Activated naive CD8-positive, alpha-beta T cell treated with anti-CD3 and anti-CD28 coated beads for 36 hours (primary cell): ENCODE results near the gene ADAP1. TPM values are rescaled to one million over a fixed set of nuclear protein-coding genes. Genes with fewer than 3 reads are reported as not detected.

Experiments used
- DNase-seq: peaks from one replicate; pipeline ENCODE4 v3.0.0; 2021
- H3K27ac Mint-ChIP-seq: one replicate; pipeline ENCODE4 v1.8.0; 2022; ENCODE audit warnings: mild to moderate bottlenecking, moderate library complexity, mixed read lengths
- H3K27me3 Mint-ChIP-seq: one replicate; pipeline ENCODE4 v1.8.0; 2022; ENCODE audit warnings: mild to moderate bottlenecking, mixed read lengths
- H3K36me3 Mint-ChIP-seq: one replicate; pipeline ENCODE4 v1.8.0; 2021; ENCODE audit warnings: mild to moderate bottlenecking, mixed read lengths
- H3K4me1 Mint-ChIP-seq: one replicate; pipeline ENCODE4 v1.8.0; 2021; ENCODE audit warnings: mixed read lengths
- H3K4me3 Mint-ChIP-seq: one replicate; pipeline ENCODE4 v1.8.0; 2022; ENCODE audit warnings: mild to moderate bottlenecking, moderate library complexity, mixed read lengths
- H3K9me3 Mint-ChIP-seq: one replicate; pipeline ENCODE4 v1.8.0; 2022; ENCODE audit warnings: mixed read lengths
- total RNA-seq, 2 experiments: library from RNA; stranded (reverse); gene quantifications; one replicate each; pipeline ENCODE4 v1.2.3, GENCODE V29; 2021

The ADAP1 gene
- total RNA-seq, 2 experiments from 2014 or later: 49.9 to 56.7 TPM

DNA sequence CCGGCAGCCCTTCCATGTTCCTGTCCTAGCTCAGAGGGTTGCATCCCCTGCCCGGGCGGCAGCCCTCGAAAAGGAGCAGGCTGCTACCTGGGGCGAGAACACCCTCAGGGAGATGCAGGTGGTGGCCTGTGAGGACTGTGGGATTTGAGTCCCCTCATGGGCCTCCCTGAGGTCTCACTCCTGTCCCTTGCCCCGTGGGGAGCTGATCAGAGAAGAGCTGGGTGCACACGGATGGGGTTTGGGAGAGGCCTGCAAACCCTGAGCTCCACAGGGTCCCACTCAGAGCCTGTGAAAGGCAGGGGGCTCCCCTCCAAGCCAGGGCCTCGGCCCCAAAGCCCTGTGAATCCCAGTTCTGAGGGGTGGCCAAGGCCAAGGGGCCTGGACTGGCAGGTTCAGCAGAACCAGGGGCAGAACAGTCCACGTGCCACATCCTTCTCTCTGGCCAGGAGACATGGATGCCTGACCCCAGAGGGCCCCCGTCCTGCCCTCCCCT is 28.1 kb upstream of the ADAP1 start:
- Mint-ChIP-seq H3K27me3 (peaks cover 9% of the 10 kb centered on the region), H3K4me3 (no peak overlapping the region), H3K9me3 (no peaks in the 10 kb centered on the region), H3K27ac (no peak overlapping the region), H3K36me3 (no peaks in the 10 kb centered on the region), H3K4me1 (no peaks in the 10 kb centered on the region)
- DNase-seq: no peak

DNA sequence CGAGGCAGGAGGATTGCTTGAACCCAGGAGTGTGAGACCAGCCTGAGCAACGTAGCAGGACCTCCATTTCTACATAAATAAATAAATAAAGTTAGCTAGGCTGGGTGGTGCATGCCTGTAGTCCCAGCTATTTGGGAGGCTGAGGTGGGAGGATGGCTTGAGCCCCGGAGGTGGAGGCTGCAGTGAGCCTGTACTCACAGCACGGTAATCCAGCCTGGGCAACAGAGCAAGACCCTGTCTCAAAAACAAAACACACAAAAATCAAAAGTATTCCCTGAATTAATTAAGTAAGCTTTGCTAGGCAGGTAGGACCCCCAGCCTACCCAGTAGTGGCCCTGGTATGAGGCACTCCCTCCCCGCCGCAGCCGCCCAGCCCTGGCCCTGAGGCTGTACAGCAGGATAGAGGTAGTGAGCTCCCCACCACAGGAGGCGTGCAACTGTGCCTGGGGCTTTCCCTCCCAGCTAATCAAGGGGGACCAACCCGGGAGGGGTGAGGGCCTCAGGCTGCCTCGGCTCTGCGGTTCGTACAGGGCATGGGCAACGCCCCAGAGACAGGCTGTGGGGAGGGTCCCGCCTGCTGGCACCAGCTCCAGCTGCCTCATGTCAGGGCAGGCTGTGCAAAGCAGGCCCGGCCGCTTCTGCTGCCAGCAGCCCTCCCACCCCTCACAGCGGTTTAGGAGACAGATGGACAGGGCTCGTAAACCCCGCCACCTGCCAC is 27.5 kb upstream of the ADAP1 start:
- no peak overlapping the region for H3K4me3 Mint-ChIP-seq
- no peaks in the 10 kb centered on the region for H3K9me3 Mint-ChIP-seq
- H3K4me1 Mint-ChIP-seq: no peaks in the 10 kb centered on the region
- no peaks in the 10 kb centered on the region for H3K36me3 Mint-ChIP-seq
- H3K27me3 Mint-ChIP-seq: peaks cover 9% of the 10 kb centered on the region
- no peak overlapping the region for H3K27ac Mint-ChIP-seq
- DNase-seq: no peak

- no peaks in the 10 kb centered on the region for H3K36me3 Mint-ChIP-seq
- no peak overlapping the region for H3K4me3 Mint-ChIP-seq
- H3K9me3 Mint-ChIP-seq: no peaks in the 10 kb centered on the region
- no peak for DNase-seq
- no peaks in the 10 kb centered on the region for H3K27me3 Mint-ChIP-seq
- H3K4me1 Mint-ChIP-seq: no peaks in the 10 kb centered on the region
- no peak overlapping the region for H3K27ac Mint-ChIP-seq
Observed at GRCh38 chr7:979886-980571, 25.5 kb upstream of the ADAP1 start.

DNA sequence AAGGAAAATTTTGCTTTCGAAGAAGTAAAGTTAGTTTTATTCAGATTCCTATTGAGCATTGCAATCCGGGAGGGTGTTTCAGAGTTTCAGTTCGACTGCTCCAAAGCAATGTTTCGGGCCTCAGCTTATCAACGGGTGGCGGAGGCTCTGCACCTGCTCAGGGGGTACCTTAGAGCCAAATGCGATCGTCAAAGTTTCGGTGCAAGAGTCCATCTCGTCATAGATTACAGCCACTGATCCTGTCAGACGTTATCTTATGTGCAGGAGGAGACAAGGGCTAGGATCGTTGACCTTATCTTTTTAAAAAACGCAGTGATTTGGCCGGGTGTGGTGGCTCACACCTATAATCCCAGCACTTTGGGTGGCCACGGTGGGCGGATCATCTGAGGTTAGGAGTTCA is 24.7 kb upstream of the ADAP1 start:
- no peak for DNase-seq
- Mint-ChIP-seq H3K27me3 (no peaks in the 10 kb centered on the region), H3K36me3 (peaks cover 4% of the 10 kb centered on the region), H3K27ac (no peak overlapping the region), H3K9me3 (no peaks in the 10 kb centered on the region), H3K4me3 (no peak overlapping the region), H3K4me1 (peaks cover 4% of the 10 kb centered on the region)

DNA sequence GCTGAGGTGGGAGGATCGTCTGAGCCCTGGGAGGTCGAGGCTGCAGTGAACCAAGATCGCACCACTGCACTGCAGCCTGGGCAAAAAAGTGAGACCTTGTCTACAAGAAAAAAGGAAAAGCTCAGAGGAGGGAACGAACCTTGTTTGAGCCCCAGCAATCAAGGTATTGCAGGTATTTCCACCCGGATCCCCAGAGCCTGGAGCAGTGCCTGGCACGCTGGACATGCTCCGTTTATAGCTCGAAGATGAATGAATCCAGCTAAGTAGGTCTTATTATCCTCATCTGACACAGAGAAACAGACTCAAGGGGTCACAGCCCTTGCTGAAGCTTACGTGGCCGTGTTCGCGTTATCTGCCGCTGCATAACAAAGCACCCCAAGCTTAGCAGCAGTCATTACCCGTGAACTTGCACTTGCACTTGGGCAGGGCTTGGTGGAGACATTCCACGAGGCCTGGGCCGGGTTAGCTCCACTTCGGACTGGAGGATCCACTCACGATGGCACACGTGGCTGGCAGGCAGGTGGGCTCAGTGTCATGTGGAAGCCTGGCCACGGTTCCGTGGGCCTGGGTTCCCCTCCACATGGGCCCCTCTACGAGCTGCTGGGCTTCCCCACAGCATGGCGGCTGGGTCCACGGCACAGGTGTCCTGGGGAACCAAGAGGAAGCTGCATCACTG is 24.1 kb upstream of the ADAP1 start:
- no peak overlapping the region for H3K27ac Mint-ChIP-seq
- peaks cover 5% of the 10 kb centered on the region for H3K36me3 Mint-ChIP-seq
- H3K27me3 Mint-ChIP-seq: no peaks in the 10 kb centered on the region
- no peak overlapping the region for H3K4me3 Mint-ChIP-seq
- DNase-seq: no peak
- peaks cover 6% of the 10 kb centered on the region for H3K4me1 Mint-ChIP-seq
- no peaks in the 10 kb centered on the region for H3K9me3 Mint-ChIP-seq

- H3K4me1 Mint-ChIP-seq: peaks cover 11% of the 10 kb centered on the region
- peaks cover 8% of the 10 kb centered on the region for H3K36me3 Mint-ChIP-seq
- no peaks in the 10 kb centered on the region for H3K9me3 Mint-ChIP-seq
- no peaks in the 10 kb centered on the region for H3K27me3 Mint-ChIP-seq
- no peak overlapping the region for H3K27ac Mint-ChIP-seq
- DNase-seq: no peak
- no peak overlapping the region for H3K4me3 Mint-ChIP-seq
Observed at GRCh38 chr7:978049-978346, 23.5 kb upstream of the ADAP1 start.

GRCh38 chr7:977326-978048 is 23.0 kb upstream of the ADAP1 start:
- H3K27ac Mint-ChIP-seq: no peak overlapping the region
- peaks cover 10% of the 10 kb centered on the region for H3K36me3 Mint-ChIP-seq
- DNase-seq: no peak
- H3K4me1 Mint-ChIP-seq: peaks cover 14% of the 10 kb centered on the region
- H3K4me3 Mint-ChIP-seq: no peak overlapping the region
- H3K27me3 Mint-ChIP-seq: no peaks in the 10 kb centered on the region
- no peaks in the 10 kb centered on the region for H3K9me3 Mint-ChIP-seq

GRCh38 chr7:976901-977325 is 22.4 kb upstream of the ADAP1 start:
- Mint-ChIP-seq H3K27ac (no peak overlapping the region), H3K36me3 (peaks cover 12% of the 10 kb centered on the region)

DNA sequence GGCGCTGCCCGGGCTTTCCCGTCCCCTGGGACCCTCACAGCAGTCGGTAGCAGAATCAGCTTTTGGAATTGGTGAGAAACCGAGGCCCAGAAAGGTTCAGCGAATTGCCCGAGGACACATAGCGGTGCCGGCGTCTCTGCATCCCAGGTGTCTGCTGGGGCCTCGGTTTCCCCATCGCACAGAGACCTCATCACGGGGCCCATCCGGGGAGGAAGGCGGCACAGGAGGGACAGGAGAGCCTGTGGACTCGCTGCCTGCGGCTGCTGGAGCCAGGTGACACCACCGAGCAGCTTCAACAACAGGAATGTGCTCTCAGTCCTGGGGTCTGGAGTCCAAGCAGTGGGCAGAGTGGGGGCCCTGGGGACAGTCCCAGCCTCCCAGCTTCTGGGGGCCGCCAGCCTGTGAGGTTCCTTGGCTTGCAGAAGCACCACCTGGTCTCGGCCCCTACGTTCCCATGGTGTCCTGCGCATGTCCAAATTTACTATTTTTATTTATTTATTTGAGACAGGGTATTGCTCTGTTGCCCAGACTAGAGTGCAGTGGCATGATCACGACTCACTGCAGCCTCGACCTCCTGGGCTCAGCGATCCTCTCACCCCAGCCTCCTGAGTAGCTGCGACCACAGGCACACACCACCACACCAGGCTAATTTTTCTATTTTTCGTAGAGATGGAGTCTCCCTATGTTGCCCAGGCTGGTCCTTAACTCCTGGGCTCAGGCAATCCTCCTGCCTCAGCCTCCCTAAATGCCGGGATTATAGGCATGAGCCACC is 21.4 kb upstream of the ADAP1 start:
- H3K27ac Mint-ChIP-seq: no peak overlapping the region
- peaks cover 24% of the 10 kb centered on the region for H3K4me1 Mint-ChIP-seq

More at GRCh38 chr7:976901-977325, 22.4 kb upstream of the ADAP1 start:
- Mint-ChIP-seq H3K4me1 (peaks cover 18% of the 10 kb centered on the region), H3K4me3 (no peak overlapping the region), H3K9me3 (no peaks in the 10 kb centered on the region), H3K27me3 (no peaks in the 10 kb centered on the region)
- no peak for DNase-seq

DNA sequence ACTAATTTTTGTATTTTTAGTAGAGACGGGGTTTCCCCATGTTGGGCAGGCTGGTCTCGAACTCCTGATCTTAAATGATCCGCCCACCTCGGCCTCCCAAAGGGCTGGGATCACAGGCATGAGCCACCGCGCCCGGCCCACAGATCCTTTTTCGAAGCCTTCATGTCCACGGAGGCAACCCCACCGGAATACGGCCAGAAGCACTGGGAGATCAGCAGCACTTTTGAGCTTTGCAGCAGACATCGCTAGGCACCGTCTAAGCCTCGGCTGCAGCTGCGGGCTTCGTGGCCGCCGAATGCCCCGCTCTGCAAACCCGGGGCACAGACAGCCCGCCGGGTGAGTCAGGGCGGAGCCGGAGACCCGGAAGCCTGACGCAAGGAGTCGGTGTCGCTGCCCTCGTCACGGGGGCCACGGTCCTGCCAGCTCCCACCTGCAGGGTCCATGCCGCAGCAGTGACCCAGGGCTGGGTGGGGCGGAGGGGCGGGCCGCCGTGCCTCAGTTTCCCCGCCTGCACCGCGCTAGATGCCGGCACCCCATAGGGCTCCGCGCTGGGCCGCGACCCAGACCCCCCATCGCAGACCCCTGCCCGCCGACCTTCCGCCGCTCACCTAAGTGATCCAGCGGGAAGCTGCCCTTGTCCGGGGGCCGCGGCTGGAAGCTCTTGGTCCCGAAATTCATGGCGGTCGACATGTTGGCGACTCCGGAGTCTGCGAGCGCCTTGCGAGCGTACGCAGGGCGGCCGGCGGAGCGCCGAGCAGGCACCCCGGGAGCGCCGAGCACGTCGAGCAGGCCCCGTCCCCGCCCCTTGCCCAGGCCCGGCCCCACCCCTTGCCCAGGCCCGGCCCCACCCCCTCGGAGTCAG is 20.6 kb upstream of the ADAP1 start, which contains the start of gene COX19:
COX19 (minus strand) TSS at position 730 of the 862 bp plus-strand sequence; CDS start at position 690, 40 bp downstream.
- H3K9me3 Mint-ChIP-seq: no peaks in the 10 kb centered on the region
- peak within 1 kb of the TSS; percentile 95 for H3K4me3 Mint-ChIP-seq
- peak within 1 kb of the TSS; percentile 93 for H3K27ac Mint-ChIP-seq
- H3K27me3 Mint-ChIP-seq: no peaks in the 10 kb centered on the region
- H3K4me1 Mint-ChIP-seq: peaks cover 27% of the 10 kb centered on the region
- peaks cover 20% of the 10 kb centered on the region for H3K36me3 Mint-ChIP-seq
- peak; percentile 93 for DNase-seq

More for the DNA sequence above, 21.4 kb upstream of the ADAP1 start:
- no peak for DNase-seq
- peak overlapping the region; percentile 95 for H3K4me3 Mint-ChIP-seq
- H3K9me3 Mint-ChIP-seq: no peaks in the 10 kb centered on the region
- H3K36me3 Mint-ChIP-seq: peaks cover 18% of the 10 kb centered on the region
- H3K27me3 Mint-ChIP-seq: no peaks in the 10 kb centered on the region

DNA sequence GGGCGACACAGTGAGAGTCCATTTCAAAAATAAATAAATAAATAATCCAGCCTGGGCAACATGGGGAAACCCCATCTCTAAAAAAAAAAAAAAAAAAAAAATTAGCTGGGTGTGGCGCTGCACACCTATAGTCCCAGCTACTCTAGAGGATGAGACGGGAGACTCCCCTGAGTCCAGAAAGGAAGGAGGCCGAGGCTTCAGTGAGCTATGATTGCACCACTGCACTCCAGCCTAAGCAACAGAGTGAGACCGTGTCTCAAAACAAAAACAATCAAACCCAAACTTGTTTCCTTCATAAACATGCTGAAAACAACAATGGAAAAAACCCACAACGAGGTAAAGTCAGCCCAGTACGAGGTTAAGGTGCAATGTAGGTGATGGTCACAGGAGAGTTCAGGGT is 19.7 kb upstream of the ADAP1 start:
- Mint-ChIP-seq H3K27ac (peak overlapping the region; percentile 93), H3K27me3 (no peaks in the 10 kb centered on the region), H3K4me1 (peaks cover 27% of the 10 kb centered on the region), H3K4me3 (peak overlapping the region; percentile 95), H3K9me3 (no peaks in the 10 kb centered on the region), H3K36me3 (peaks cover 21% of the 10 kb centered on the region)
- no peak for DNase-seq

DNA sequence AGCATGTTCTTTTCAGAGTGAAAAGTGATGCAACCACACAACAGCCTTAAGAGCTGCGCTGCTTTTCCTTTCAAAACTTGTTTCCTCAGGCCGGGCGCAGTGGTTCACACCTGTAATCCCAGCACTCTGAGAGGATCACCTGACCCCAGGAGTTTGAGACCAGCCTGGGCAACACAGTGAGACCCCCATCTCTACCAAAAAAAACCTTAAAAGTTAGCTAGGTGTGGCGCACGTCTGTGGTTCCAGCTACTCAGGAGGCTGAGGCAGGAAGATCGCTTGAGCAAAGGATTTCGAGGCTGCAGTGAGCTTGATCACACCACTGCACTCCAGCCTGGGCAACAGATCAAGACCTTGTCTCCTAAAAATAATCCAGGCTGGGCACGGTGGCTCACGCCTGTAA is 18.8 kb upstream of the ADAP1 start:
- Mint-ChIP-seq H3K36me3 (peaks cover 21% of the 10 kb centered on the region), H3K27me3 (no peaks in the 10 kb centered on the region), H3K27ac (peak overlapping the region; percentile 51), H3K4me3 (peak overlapping the region; percentile 67), H3K4me1 (peaks cover 27% of the 10 kb centered on the region), H3K9me3 (no peaks in the 10 kb centered on the region)
- no peak for DNase-seq

DNA sequence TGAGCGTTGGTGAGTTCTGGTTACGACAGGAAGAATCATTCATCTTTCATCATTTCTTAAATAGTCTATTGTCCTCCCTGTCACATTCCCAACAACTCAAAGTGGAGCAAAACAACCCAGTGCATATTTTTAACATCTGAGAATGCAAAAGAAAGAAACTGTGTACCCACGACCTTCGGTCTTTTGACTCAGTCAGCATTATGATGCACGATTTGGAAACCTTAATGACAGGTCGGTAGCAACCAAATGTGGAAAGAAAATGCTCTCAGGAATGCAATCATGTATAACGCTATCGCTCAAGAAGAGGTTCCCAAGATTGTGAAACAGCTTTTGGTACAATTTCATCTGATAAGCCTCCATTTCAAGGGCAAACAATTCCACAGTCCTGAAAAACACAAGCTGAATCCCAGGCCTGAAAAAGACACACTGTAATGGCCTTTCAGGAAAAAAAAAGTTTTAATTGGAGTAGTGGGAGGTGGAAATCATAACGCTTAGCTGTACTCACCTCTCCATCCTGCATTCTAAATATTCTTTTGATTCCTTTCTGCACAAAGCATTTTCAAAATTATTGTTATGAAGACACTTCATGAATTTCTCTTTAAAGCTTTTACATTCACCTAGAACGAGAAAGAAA is 18.3 kb upstream of the ADAP1 start:
- Mint-ChIP-seq H3K27ac (peak overlapping the region; percentile 25), H3K4me1 (peaks cover 27% of the 10 kb centered on the region), H3K27me3 (no peaks in the 10 kb centered on the region), H3K36me3 (peaks cover 21% of the 10 kb centered on the region), H3K9me3 (no peaks in the 10 kb centered on the region), H3K4me3 (peak overlapping the region; percentile 67)
- DNase-seq: no peak
